GM12878 (cell line): ENCODE measurements around the gene NEU3. TPM values are rescaled to one million over a fixed set of nuclear protein-coding genes. Genes with fewer than 3 reads are reported as not detected.

ENCODE experiments used
- ATAC-seq: fragments of 200-7000 bp; cut with Tn5 transposase; 3 replicates; pipeline ENCODE4 v1.9.1; 2020; ENCODE audit warnings: mild to moderate bottlenecking, moderate library complexity
- BruUV-seq: library from RNA; stranded (reverse); fragments of 400-500 nt; replicated peaks from 2 replicates; lab custom pipeline; 2021; lab: Mats Ljungman, UMichigan
- CTCF ChIA-PET: fragments of 300-600 bp; sonication (Branson Sonifier 250); formaldehyde crosslinking; extraction: SDS; loops from one replicate; lab custom pipeline; 2021; ENCODE audit warnings: inconsistent platforms; lab: Yijun Ruan, JAX
- POLR2A ChIA-PET: fragments of 350-600 bp; formaldehyde crosslinking; extraction: SDS; loops from one replicate; lab custom pipeline; 2021; ENCODE audit warnings: inconsistent platforms; lab: Charles Lee
- RAD21 ChIA-PET: fragments of 300-600 bp; sonication (Branson Sonifier 250); formaldehyde crosslinking; loops from one replicate; lab custom pipeline; 2023; ENCODE audit warnings: antibody characterized with exemption; ENCODE audit not compliant: unreplicated experiment; lab: Charles Lee
- SMC1A ChIA-PET: fragments of 300-600 bp; sonication (Branson Sonifier 250); formaldehyde crosslinking; loops from one replicate; lab custom pipeline; 2023; ENCODE audit not compliant: unreplicated experiment, uncharacterized antibody; lab: Charles Lee
- DNase-seq: peaks from one replicate; pipeline ENCODE4 v3.0.0-alpha.2; 2011; ENCODE audit warnings: low read depth, low spot score
- FAIRE-seq: peaks from 3 replicates; lab custom pipeline; 2011; peaks lifted over from hg19 to GRCh38; lab: Jason Lieb, UNC
- H2AFZ ChIP-seq: 2 replicates; pipeline ENCODE4 v1.6.0; 2011; ENCODE audit warnings: low read depth, low read length, control low read depth; ENCODE audit not compliant: control insufficient read depth
- H3K27ac ChIP-seq: 2 replicates; pipeline ENCODE4 v1.5.1; 2011; ENCODE audit warnings: control low read depth; ENCODE audit not compliant: control insufficient read depth, insufficient read depth
- H3K27me3 ChIP-seq, 2 experiments: replicated peaks in 1 of 2; 2 replicates each; pipeline versions ENCODE4 v1.6.0 to v1.6.1; 2011; ENCODE audit warnings: low read length in 1 of 2; ENCODE audit not compliant: control insufficient read depth in 2 of 2, insufficient read depth in 2 of 2
- H3K36me3 ChIP-seq, 2 experiments: 2 replicates each; pipeline ENCODE4 v1.5.1; 2011; ENCODE audit warnings: low read length in 1 of 2; ENCODE audit not compliant: control insufficient read depth in 2 of 2, insufficient read depth in 2 of 2
- H3K4me1 ChIP-seq: 2 replicates; pipeline ENCODE4 v1.6.1; 2011; ENCODE audit warnings: mild to moderate bottlenecking, low read length, moderate library complexity, mixed read lengths; ENCODE audit not compliant: control insufficient read depth, insufficient read depth
- H3K4me2 ChIP-seq: 2 replicates; pipeline ENCODE4 v1.6.0; 2011; ENCODE audit warnings: control low read depth; ENCODE audit not compliant: control insufficient read depth, insufficient read depth
- H3K4me3 ChIP-seq: fragments of 200-600 bp; sonication (generic); 2 replicates; pipeline ENCODE4 v1.5.1; 2016
- H3K79me2 ChIP-seq: 2 replicates; pipeline ENCODE4 v1.6.0; 2011; ENCODE audit warnings: low read length; ENCODE audit not compliant: control insufficient read depth, insufficient read depth
- H3K9ac ChIP-seq: 2 replicates; pipeline ENCODE4 v1.8.0; 2011; ENCODE audit warnings: low read length, control low read depth, mixed read lengths; ENCODE audit not compliant: control insufficient read depth, insufficient read depth
- H3K9me3 ChIP-seq: replicated peaks from 3 replicates; pipeline ENCODE4 v1.5.1; 2011; ENCODE audit warnings: mild to moderate bottlenecking, low read length; ENCODE audit not compliant: control insufficient read depth, insufficient read depth
- H4K20me1 ChIP-seq: 2 replicates; pipeline ENCODE4 v1.6.0; 2011; ENCODE audit not compliant: control insufficient read depth, insufficient read depth
- ATF2 ChIP-seq: IDR thresholded peaks from 2 replicates; pipeline ENCODE4 v1.6.1; 2012; ENCODE audit warnings: low read length, inconsistent platforms
- ATF3 ChIP-seq: IDR thresholded peaks from 2 replicates; pipeline ENCODE4 v1.6.1; 2011; ENCODE audit warnings: low read depth, mild to moderate bottlenecking, low read length, moderate library complexity, borderline replicate concordance; ENCODE audit errors: extremely low read depth
- CBX3 ChIP-seq: fragments of 200-600 bp; sonication (generic); IDR thresholded peaks from 2 replicates; pipeline ENCODE4 v1.6.1; 2016; ENCODE audit warnings: low read depth, borderline replicate concordance
- CREM ChIP-seq: IDR thresholded peaks from 2 replicates; pipeline ENCODE4 v1.6.1; 2014; ENCODE audit warnings: antibody characterized with exemption, low read depth
- FOS ChIP-seq: IDR thresholded peaks from 3 replicates; pipeline ENCODE4 v1.6.1; 2011; ENCODE audit warnings: borderline replicate concordance; ENCODE audit not compliant: insufficient read length; ENCODE audit errors: extremely low read depth
- LARP7 ChIP-seq: fragments of 450-650 bp; IDR thresholded peaks from 2 replicates; pipeline ENCODE4 v1.6.1; 2017; ENCODE audit warnings: mild to moderate bottlenecking
- MTA3 ChIP-seq: IDR thresholded peaks from 2 replicates; pipeline ENCODE4 v1.6.1; 2012; ENCODE audit warnings: low read length, inconsistent platforms, borderline replicate concordance
- NFIC ChIP-seq: IDR thresholded peaks from 2 replicates; pipeline ENCODE4 v1.6.1; 2012; ENCODE audit warnings: low read depth, mild to moderate bottlenecking, inconsistent platforms, low read length, moderate library complexity
- NFYA ChIP-seq: IDR thresholded peaks from 2 replicates; pipeline ENCODE4 v1.6.1; 2011; ENCODE audit warnings: low read depth, mild to moderate bottlenecking, low read length, improper control_type of control experiment, borderline replicate concordance
- PKNOX1 ChIP-seq: fragments of 450-650 bp; IDR thresholded peaks from 2 replicates; pipeline ENCODE4 v1.6.1; 2016; ENCODE audit warnings: mild to moderate bottlenecking
- PML ChIP-seq: IDR thresholded peaks from 2 replicates; pipeline ENCODE4 v1.6.1; 2012; ENCODE audit warnings: low read length, inconsistent platforms
- RFX5 ChIP-seq: IDR thresholded peaks from 2 replicates; pipeline ENCODE4 v1.6.1; 2011; ENCODE audit warnings: low read depth, low read length, improper control_type of control experiment
- SIX5 ChIP-seq: IDR thresholded peaks from 2 replicates; pipeline ENCODE4 v1.6.1; 2011; ENCODE audit warnings: mild to moderate bottlenecking, low read depth, low read length, moderate library complexity; ENCODE audit not compliant: severe bottlenecking
- SP1 ChIP-seq: IDR thresholded peaks from one replicate; pipeline ENCODE4 v1.6.1; 2011; ENCODE audit warnings: low read depth, low read length
- SRF ChIP-seq, 2 experiments: IDR thresholded peaks; 2 replicates each; pipeline ENCODE4 v1.6.1; 2011; ENCODE audit warnings: low read depth in 2 of 2, low read length in 2 of 2, mild to moderate bottlenecking in 1 of 2, moderate library complexity in 1 of 2
- SUZ12 ChIP-seq: fragments of 200-600 bp; sonication (generic); IDR thresholded peaks from one replicate; pipeline ENCODE4 v1.6.1; 2018; ENCODE audit warnings: antibody characterized with exemption, mild to moderate bottlenecking; ENCODE audit not compliant: unreplicated experiment
- ZNF274 ChIP-seq: IDR thresholded peaks from one replicate; pipeline ENCODE4 v1.8.0; 2011; ENCODE audit not compliant: insufficient read length, insufficient read depth
- WGBS: methylation state at CpG from one replicate; pipeline ENCODE4 v1.1.6; 2016; ENCODE audit warnings: low lambda C conversion rate; ENCODE audit not compliant: insufficient replicate concordance, insufficient coverage; ENCODE audit errors: missing lambda C conversion rate; 5-methylcytosine and 5-hydroxymethylcytosine counted together
- in situ Hi-C: fragments of 300-500 bp; cut with MboI; formaldehyde crosslinking; loops from 9 replicates; pipeline ENCODE4 v1.14.3; 2018; ENCODE audit warnings: mixed read lengths
- intact Hi-C: fragments of 100-400 bp; cut with micrococcal nuclease; formaldehyde crosslinking; loops from one replicate; pipeline ENCODE4 v1.14.2; 2022; ENCODE audit not compliant: unreplicated experiment
- polyA plus RNA-seq, 11 experiments: library from polyadenylated mRNA; depleted of rRNA in 4 of 11; unstranded in 6 of 11; stranded (reverse) in 5 of 11; fragments of >200 nt; fragmentation: Nextera tagmentation in 4 of 11; fragmentation: Illumina TruSeq in 1 of 11; extraction: Ambion mirVana in 4 of 11; extraction: Trizol in 1 of 11; gene quantifications; 1 replicate in 1 of 11; 2 replicates in 10 of 11; pipeline versions ENCODE4 v1.2.1 to v1.2.3, GENCODE V29; 2011 to 2016; ENCODE audit warnings: inconsistent platforms in 2 of 11, missing spikeins in 2 of 11, low read depth in 1 of 11
- total RNA-seq, 4 experiments: library from RNA; depleted of rRNA in 3 of 4; stranded (reverse); fragments of >200 nt in 3 of 4; fragmentation: Illumina TruSeq in 1 of 4; extraction: Trizol in 1 of 4; gene quantifications; 2 replicates each; pipeline versions ENCODE4 v1.2.1 to v1.2.3, GENCODE V29; 2013 to 2021
- TF ChIP-seq, protein P1 (sequence below): fragments of 450-650 bp; IDR thresholded peaks from 2 replicates; pipeline ENCODE4 v1.6.1; 2018; ENCODE audit warnings: borderline replicate concordance, mild to moderate bottlenecking; ENCODE audit not compliant: partially characterized antibody

Gene NEU3
- total and polyA plus RNA-seq, 10 of the 15 experiments (the other 5 are each of a cell fraction or from before 2014, with no cell fraction given) = 2.5 to 20.3 (median 13.4) TPM

DNA sequence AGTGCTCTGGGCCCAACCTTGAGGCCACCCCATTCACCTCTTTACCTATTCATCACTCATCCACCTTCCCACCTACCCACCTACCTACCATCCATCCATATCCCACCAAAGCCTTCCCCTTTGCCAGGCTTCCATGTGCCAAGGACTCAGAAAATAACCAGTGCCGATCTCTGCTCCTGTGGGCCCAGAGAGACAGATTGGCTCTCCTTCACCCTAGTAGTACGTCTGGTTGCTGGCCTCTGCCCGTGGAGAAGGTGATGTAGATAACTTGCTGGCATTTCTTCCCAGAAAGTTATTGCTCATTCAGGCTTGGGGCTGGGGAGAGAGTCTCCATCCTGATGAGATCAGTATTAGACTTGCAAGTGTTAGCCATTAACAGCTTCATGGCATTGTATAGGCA, 45.2 kb downstream of the NEU3 start (continued):
- no peak for TF ChIP-seq LARP7
- no peak for TF ChIP-seq FOS
- TF ChIP-seq SIX5 = no peak
- TF ChIP-seq CREM = no peak
- no peak for TF ChIP-seq CBX3
- TF ChIP-seq NFYA = no peak
- TF ChIP-seq ZNF274 = no peak
- TF ChIP-seq NFIC = no peak
- no peak for TF ChIP-seq PML
- no peak for TF ChIP-seq ATF2

DNA sequence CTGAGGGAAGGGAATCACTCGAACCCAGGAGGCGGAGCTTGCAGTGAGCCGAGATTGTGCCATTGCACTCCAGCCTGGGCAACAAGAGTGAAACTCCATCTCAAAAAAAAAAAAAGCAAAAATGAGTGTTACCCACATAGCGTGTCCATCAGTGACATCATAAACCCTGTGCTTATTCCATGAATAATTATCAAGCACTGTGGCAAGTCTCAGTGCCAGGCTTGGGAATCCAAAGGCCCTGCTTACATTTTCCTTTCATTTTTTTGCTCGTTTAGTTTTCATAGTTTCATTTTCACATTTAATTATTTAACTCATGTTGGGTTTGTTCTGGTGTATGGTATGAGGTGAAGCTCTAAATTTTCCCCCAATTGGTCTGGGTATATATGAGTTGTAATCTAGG, 46.5 kb downstream of the NEU3 start:
- WGBS = 76% methylated on average over 5 of the region's 5 CpGs
- no TSS peak for BruUV-seq
- H3K9me3 ChIP-seq = no peaks in the 10 kb centered on the region; the same call in 2 of the 3 replicates
- ATAC-seq (peak; percentile 19; the same call in 2 of the 3 replicates), FAIRE-seq (no peak), DNase-seq (no peak)
- H3K9ac ChIP-seq = no peak overlapping the region
- H3K27ac ChIP-seq = no peak overlapping the region
- no peak overlapping the region for H3K4me3 ChIP-seq
- CTCF ChIA-PET = interaction anchor here (1.0 to 6.4 kb wide), 8 partner anchors 9 to 170 kb away, joined by 3 to 47 read pairs (median 4); no protein-coding TSS in a partner anchor
- peaks cover 10% of the 10 kb centered on the region; the same call in 1 of the 2 replicates for H3K4me1 ChIP-seq
- intact Hi-C loops = no loop called here
- SMC1A ChIA-PET = interaction anchor here (1.0 to 2.2 kb wide), 3 partner anchors 12 to 105 kb away, joined by 3 to 6 read pairs (median 4); no protein-coding TSS in a partner anchor
- H4K20me1 ChIP-seq = no peaks in the 10 kb centered on the region
- H3K27me3 ChIP-seq = no peaks in the 10 kb centered on the region
- POLR2A ChIA-PET = no interaction called here
- peak overlapping the region; percentile 25 for H2AFZ ChIP-seq
- RAD21 ChIA-PET = interaction anchor here (1.0 kb wide), 1 partner anchor 106 kb away, joined by 3 read pairs; no protein-coding TSS in a partner anchor
- in situ Hi-C loops = no loop called here
- H3K79me2 ChIP-seq = no peaks in the 10 kb centered on the region
- no peaks in the 10 kb centered on the region for H3K36me3 ChIP-seq
- no peak overlapping the region for H3K4me2 ChIP-seq
- TF ChIP-seq SUZ12 = no peak
- TF ChIP-seq PKNOX1 = no peak
- TF ChIP-seq SP1 = no peak
- TF ChIP-seq SRF (IDR thresholded peaks at IDR 0.05; ENCODE audit: low read depth in 2 of 2, low read length in 2 of 2) = no peak
- TF ChIP-seq CBX3 = no peak
- TF ChIP-seq, protein P1, sequence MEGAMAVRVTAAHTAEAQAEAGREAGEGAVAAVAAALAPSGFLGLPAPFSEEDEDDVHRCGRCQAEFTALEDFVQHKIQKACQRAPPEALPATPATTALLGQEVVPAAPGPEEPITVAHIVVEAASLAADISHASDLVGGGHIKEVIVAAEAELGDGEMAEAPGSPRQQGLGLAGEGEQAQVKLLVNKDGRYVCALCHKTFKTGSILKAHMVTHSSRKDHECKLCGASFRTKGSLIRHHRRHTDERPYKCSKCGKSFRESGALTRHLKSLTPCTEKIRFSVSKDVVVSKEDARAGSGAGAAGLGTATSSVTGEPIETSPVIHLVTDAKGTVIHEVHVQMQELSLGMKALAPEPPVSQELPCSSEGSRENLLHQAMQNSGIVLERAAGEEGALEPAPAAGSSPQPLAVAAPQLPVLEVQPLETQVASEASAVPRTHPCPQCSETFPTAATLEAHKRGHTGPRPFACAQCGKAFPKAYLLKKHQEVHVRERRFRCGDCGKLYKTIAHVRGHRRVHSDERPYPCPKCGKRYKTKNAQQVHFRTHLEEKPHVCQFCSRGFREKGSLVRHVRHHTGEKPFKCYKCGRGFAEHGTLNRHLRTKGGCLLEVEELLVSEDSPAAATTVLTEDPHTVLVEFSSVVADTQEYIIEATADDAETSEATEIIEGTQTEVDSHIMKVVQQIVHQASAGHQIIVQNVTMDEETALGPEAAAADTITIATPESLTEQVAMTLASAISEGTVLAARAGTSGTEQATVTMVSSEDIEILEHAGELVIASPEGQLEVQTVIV = no peak
- no peak for TF ChIP-seq ATF3
- TF ChIP-seq RFX5 = no peak
- TF ChIP-seq MTA3 = no peak
- TF ChIP-seq, all 136 proteins: peak for 0
